ENCODE measurements around the gene FFAR1. TPM values are rescaled to one million over a fixed set of nuclear protein-coding genes. Genes with fewer than 3 reads are reported as not detected.
"Not testable (repeated sequence)": the region's sequence is repeated elsewhere in the genome, so short reads cannot be mapped to it uniquely, and the experiment has no call there.

The FFAR1 gene
- total and polyA plus RNA-seq, 2 donors = 0.05 TPM

DNA sequence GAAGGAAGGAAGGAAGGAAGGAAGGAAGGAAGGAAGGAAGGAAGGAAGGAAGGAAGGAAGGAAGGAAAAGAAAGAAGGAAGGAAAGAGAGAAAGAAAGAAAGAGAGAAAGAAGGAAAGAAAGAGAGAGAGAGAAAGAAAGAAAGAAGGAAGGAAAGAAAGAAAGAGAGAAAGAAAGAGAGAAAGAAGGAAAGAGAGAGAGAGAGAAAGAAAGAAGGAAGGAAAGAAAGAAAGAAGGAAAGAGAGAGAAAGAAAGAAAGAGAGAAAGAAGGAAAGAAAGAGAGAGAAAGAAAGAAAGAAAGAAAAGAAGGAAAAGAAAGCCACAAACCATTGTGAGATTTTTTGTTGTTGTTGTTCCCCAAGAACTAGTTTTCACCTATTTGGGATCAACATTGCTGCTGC is 26.3 kb downstream of the FFAR1 start:
- not testable (repeated sequence) for H3K4me3 ChIP-seq (ENCODE audit: low read length in 2 of 2); H3K27me3 ChIP-seq (ENCODE audit: control insufficient read depth in 2 of 2, insufficient read depth in 1 of 2, low read length in 1 of 2); H3K4me1 ChIP-seq (ENCODE audit: control insufficient read depth in 2 of 2, insufficient read depth in 2 of 2, low read length in 2 of 2); DNase-seq (ENCODE audit: low read depth in 6 of 9, low spot score in 9 of 9); H3K36me3 ChIP-seq (ENCODE audit: control insufficient read depth in 2 of 2, insufficient read depth in 2 of 2, low read length in 1 of 2); H3K27ac ChIP-seq (ENCODE audit: low read depth in 1 of 2, low read length in 1 of 2); H3K9me3 ChIP-seq (ENCODE audit: control insufficient read depth in 2 of 2, insufficient read depth in 1 of 2, low read length in 1 of 2)

DNA sequence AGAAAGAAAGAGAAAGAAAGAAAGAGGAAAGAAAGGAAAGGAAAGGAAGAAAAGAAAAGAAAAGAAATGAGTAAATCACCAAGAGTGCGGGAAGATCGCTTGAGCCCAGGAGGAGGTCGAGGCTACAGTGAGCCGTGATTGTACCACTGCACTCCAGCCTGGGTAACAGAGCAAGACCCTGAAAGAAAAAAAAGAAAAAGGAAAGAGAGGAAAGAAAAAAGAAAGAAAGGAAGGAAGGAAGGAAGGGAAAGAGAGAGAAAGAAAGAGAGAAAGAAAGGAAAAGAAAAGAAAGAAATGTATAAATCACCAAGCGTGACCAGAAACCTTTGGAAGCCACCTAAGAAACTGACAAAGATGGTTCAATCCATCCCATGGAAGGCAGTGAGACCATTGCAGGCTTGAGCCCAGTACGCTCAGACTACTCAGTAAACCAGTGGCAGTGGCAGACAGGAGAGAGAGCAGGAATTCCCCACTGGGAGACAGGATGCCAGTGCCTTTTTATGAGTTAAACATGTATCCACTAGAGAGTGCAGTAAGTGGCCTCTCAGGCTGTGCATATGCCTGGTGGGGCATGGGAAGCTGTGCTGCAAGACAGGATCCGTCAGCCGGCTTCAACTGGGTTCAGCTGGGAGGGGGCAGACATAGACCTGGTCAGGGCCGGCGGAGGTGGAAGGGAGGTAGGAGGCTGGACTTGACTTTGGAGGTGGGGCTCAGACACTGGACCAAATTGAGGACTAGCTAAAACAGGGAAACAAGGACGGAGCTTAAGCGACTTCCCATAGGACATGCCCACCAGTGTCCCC is 28.0 kb downstream of the FFAR1 start:
- 90% methylated on average over 12 of the region's 12 CpGs for WGBS
- Histone ChIP-seq H3K27me3 (ENCODE audit: control insufficient read depth in 2 of 2, insufficient read depth in 1 of 2, low read length in 1 of 2) (no peaks in the 10 kb centered on the region), H3K9me3 (ENCODE audit: control insufficient read depth in 2 of 2, insufficient read depth in 1 of 2, low read length in 1 of 2) (no peaks in the 10 kb centered on the region), H3K4me1 (ENCODE audit: control insufficient read depth in 2 of 2, insufficient read depth in 2 of 2, low read length in 2 of 2) (no peaks in the 10 kb centered on the region), H3K36me3 (ENCODE audit: control insufficient read depth in 2 of 2, insufficient read depth in 2 of 2, low read length in 1 of 2) (no peaks in the 10 kb centered on the region), H3K4me3 (ENCODE audit: low read length in 2 of 2) (no peak overlapping the region), H3K27ac (ENCODE audit: low read depth in 1 of 2, low read length in 1 of 2) (no peak overlapping the region)
- no peak for DNase-seq (ENCODE audit: low read depth in 6 of 9, low spot score in 9 of 9)

DNA sequence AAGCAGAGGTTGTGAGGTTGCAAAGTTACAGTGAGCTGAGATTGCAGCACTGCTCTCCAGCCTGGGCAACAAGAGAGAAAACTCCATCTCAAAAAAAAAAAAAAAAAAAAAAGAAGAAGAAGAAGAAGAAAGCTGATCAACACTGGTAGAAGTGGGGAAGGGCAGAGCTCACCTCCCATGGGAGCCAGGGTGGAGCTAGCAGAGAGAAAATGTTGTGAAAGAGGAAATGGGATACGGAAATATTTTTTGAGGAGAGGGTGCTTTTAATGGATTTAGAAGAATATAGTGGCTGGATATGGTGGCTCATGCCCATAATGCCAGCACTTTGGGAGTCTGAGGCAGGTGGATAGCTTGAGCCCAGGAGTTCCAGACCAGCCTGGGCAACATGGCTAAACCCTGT is 30.0 kb downstream of the FFAR1 start:
- H3K27ac ChIP-seq (ENCODE audit: low read depth in 1 of 2, low read length in 1 of 2) = no peak overlapping the region
- no peaks in the 10 kb centered on the region for H3K4me1 ChIP-seq (ENCODE audit: control insufficient read depth in 2 of 2, insufficient read depth in 2 of 2, low read length in 2 of 2)
- WGBS = 84% methylated on average over 1 of the region's 1 CpG
- no peak overlapping the region for H3K4me3 ChIP-seq (ENCODE audit: low read length in 2 of 2)
- no peak for DNase-seq (ENCODE audit: low read depth in 6 of 9, low spot score in 9 of 9)
- no peaks in the 10 kb centered on the region for H3K36me3 ChIP-seq (ENCODE audit: control insufficient read depth in 2 of 2, insufficient read depth in 2 of 2, low read length in 1 of 2)
- no peaks in the 10 kb centered on the region for H3K9me3 ChIP-seq (ENCODE audit: control insufficient read depth in 2 of 2, insufficient read depth in 1 of 2, low read length in 1 of 2)
- no peaks in the 10 kb centered on the region for H3K27me3 ChIP-seq (ENCODE audit: control insufficient read depth in 2 of 2, insufficient read depth in 1 of 2, low read length in 1 of 2)

DNA sequence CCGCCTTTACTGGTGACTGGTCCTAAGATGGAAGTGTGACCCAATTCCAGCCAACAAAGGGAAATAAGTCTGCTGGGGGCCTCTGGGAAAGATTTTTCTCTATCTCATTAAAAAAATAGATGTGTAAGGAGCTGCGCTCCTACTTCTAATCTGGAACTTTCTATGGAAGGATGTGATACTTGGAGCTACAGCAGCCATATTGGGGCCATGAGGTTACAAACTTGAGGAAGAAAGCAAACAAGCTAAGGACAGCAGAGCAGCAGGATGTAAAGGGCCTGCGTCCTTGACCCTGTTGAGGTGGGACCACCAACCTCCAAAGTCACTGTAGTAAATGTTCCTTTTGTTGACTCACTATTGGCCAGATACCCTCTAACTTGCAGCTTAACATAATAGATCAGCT is 30.7 kb downstream of the FFAR1 start:
- H3K27me3 ChIP-seq (ENCODE audit: control insufficient read depth in 2 of 2, insufficient read depth in 1 of 2, low read length in 1 of 2) = no peaks in the 10 kb centered on the region
- H3K36me3 ChIP-seq (ENCODE audit: control insufficient read depth in 2 of 2, insufficient read depth in 2 of 2, low read length in 1 of 2) = no peaks in the 10 kb centered on the region
- 98% methylated on average over 3 of the region's 3 CpGs for WGBS
- no peak overlapping the region for H3K27ac ChIP-seq (ENCODE audit: low read depth in 1 of 2, low read length in 1 of 2)
- no peaks in the 10 kb centered on the region for H3K4me1 ChIP-seq (ENCODE audit: control insufficient read depth in 2 of 2, insufficient read depth in 2 of 2, low read length in 2 of 2)
- no peaks in the 10 kb centered on the region for H3K9me3 ChIP-seq (ENCODE audit: control insufficient read depth in 2 of 2, insufficient read depth in 1 of 2, low read length in 1 of 2)
- H3K4me3 ChIP-seq (ENCODE audit: low read length in 2 of 2) = no peak overlapping the region
- no peak for DNase-seq (ENCODE audit: low read depth in 6 of 9, low spot score in 9 of 9)

DNA sequence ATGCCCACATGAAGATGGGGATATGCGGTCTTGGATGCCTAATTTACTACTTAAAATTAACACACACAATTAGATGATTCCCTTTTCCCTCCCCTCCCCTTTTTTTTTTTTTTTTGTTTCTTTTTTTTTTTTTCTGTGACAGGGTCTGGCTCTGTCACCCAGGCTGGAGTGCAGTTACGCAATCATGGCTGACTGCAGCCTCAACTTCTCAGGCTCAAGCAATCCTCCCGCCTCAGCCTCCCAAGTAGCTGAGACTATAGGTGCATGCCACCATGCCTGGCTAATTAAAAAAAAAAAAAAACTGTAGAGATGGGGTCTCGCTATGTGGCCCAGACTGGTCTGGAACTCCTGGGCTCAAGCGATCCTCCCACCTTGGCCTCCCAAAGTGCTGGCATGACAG is 31.8 kb downstream of the FFAR1 start:
- not testable (repeated sequence) for DNase-seq (ENCODE audit: low read depth in 6 of 9, low spot score in 9 of 9)
- WGBS = 95% methylated on average over 5 of the region's 5 CpGs

DNA sequence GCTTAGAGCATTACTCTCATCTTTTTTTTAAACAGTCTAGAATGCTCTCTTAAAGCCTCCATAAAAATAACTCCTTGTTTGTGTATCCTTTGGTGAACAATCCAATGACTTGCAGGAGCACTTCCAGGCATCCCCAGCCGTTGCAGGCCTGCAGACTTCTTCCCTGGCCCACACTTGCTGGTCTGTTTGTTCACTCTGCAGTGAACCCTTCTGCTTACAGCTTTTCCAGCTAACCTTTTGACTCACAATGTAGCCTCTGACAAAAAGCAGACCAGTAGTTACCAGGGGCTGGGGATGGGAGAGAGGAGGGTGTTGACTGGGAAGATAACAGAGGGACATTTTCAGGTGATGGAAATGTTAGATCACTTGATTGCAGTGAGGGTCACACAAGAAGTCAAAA is 32.3 kb downstream of the FFAR1 start:
- no peaks in the 10 kb centered on the region for H3K9me3 ChIP-seq (ENCODE audit: control insufficient read depth in 2 of 2, insufficient read depth in 1 of 2, low read length in 1 of 2)
- no peaks in the 10 kb centered on the region for H3K4me1 ChIP-seq (ENCODE audit: control insufficient read depth in 2 of 2, insufficient read depth in 2 of 2, low read length in 2 of 2)
- no peak for DNase-seq (ENCODE audit: low read depth in 6 of 9, low spot score in 9 of 9)
- H3K27me3 ChIP-seq (ENCODE audit: control insufficient read depth in 2 of 2, insufficient read depth in 1 of 2, low read length in 1 of 2) = no peaks in the 10 kb centered on the region
- no peak overlapping the region for H3K4me3 ChIP-seq (ENCODE audit: low read length in 2 of 2)
- no peaks in the 10 kb centered on the region for H3K36me3 ChIP-seq (ENCODE audit: control insufficient read depth in 2 of 2, insufficient read depth in 2 of 2, low read length in 1 of 2)
- 71% methylated on average over 1 of the region's 1 CpG for WGBS
- no peak overlapping the region for H3K27ac ChIP-seq (ENCODE audit: low read depth in 1 of 2, low read length in 1 of 2)

More for the DNA sequence above, 31.8 kb downstream of the FFAR1 start:
- not testable (repeated sequence) for H3K4me1 ChIP-seq (ENCODE audit: control insufficient read depth in 2 of 2, insufficient read depth in 2 of 2, low read length in 2 of 2); H3K4me3 ChIP-seq (ENCODE audit: low read length in 2 of 2); H3K27me3 ChIP-seq (ENCODE audit: control insufficient read depth in 2 of 2, insufficient read depth in 1 of 2, low read length in 1 of 2); H3K27ac ChIP-seq (ENCODE audit: low read depth in 1 of 2, low read length in 1 of 2); H3K9me3 ChIP-seq (ENCODE audit: control insufficient read depth in 2 of 2, insufficient read depth in 1 of 2, low read length in 1 of 2); H3K36me3 ChIP-seq (ENCODE audit: control insufficient read depth in 2 of 2, insufficient read depth in 2 of 2, low read length in 1 of 2)

DNA sequence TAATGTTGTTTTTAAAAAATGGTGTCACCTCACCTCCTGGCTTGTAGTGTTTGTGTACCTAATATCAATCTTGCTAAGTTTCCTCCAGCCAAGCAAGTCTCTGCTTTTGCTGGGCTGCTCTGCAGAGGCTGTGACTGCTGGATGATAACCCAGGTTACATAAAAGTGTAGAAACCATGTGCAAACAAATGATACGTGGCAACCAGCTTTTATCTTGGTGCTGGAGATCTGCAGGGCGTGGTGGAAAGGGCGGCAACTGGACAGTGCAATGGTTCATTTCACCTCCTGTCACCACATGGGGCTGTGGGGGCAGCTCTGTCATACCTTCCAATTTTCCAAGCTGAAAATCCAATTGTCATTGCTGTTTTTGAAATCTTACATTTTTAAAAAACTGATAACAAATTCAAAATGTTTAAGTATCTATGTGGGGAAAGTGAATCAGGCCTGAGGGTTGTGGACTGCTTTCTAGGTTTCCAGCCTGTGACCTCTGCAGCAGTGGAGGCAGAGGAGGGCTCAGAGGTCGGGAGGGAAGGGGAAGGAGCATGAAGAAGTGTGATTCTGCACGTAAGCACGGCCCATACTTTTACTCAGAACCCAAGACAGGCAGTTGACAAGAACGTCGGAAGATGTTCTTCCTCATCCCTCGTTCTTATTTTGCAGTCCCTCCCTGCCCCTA is 32.9 kb downstream of the FFAR1 start:
- H3K27me3 ChIP-seq (ENCODE audit: control insufficient read depth in 2 of 2, insufficient read depth in 1 of 2, low read length in 1 of 2) = no peaks in the 10 kb centered on the region
- WGBS = 81% methylated on average over 9 of the region's 9 CpGs

DNA sequence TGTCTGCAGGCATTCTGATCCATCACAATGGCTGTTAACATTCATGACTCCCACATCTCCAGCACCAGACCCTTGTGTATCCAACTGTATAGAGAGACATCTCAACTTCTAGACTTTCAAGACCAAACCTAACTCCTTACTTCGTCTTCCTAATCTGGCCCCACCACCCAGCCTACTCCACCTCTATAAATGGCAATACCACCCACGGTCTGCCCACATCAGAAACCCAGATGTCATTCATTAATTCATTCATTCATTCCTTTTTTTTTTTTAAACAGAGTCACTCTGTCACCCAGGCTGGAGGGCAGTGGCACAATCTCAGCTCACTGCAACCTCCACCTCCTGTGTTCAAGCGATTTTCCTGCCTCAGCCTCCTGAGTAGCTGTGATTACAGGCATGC is 33.6 kb downstream of the FFAR1 start:
- Histone ChIP-seq H3K4me1 (ENCODE audit: control insufficient read depth in 2 of 2, insufficient read depth in 2 of 2, low read length in 2 of 2) (no peaks in the 10 kb centered on the region), H3K27me3 (ENCODE audit: control insufficient read depth in 2 of 2, insufficient read depth in 1 of 2, low read length in 1 of 2) (no peaks in the 10 kb centered on the region), H3K9me3 (ENCODE audit: control insufficient read depth in 2 of 2, insufficient read depth in 1 of 2, low read length in 1 of 2) (peaks cover 0 to 2% of the 10 kb centered on the region in 2 donors), H3K4me3 (ENCODE audit: low read length in 2 of 2) (no peak overlapping the region), H3K27ac (ENCODE audit: low read depth in 1 of 2, low read length in 1 of 2) (no peak overlapping the region), H3K36me3 (ENCODE audit: control insufficient read depth in 2 of 2, insufficient read depth in 2 of 2, low read length in 1 of 2) (no peaks in the 10 kb centered on the region)
- no peak for DNase-seq (ENCODE audit: low read depth in 6 of 9, low spot score in 9 of 9)
- WGBS = 54% methylated on average over 3 of the region's 3 CpGs

More for the DNA sequence above, 32.9 kb downstream of the FFAR1 start:
- Histone ChIP-seq H3K4me3 (ENCODE audit: low read length in 2 of 2) (no peak overlapping the region), H3K27ac (ENCODE audit: low read depth in 1 of 2, low read length in 1 of 2) (no peak overlapping the region), H3K36me3 (ENCODE audit: control insufficient read depth in 2 of 2, insufficient read depth in 2 of 2, low read length in 1 of 2) (no peaks in the 10 kb centered on the region), H3K4me1 (ENCODE audit: control insufficient read depth in 2 of 2, insufficient read depth in 2 of 2, low read length in 2 of 2) (no peaks in the 10 kb centered on the region), H3K9me3 (ENCODE audit: control insufficient read depth in 2 of 2, insufficient read depth in 1 of 2, low read length in 1 of 2) (no peaks in the 10 kb centered on the region)
- no peak for DNase-seq (ENCODE audit: low read depth in 6 of 9, low spot score in 9 of 9)

DNA sequence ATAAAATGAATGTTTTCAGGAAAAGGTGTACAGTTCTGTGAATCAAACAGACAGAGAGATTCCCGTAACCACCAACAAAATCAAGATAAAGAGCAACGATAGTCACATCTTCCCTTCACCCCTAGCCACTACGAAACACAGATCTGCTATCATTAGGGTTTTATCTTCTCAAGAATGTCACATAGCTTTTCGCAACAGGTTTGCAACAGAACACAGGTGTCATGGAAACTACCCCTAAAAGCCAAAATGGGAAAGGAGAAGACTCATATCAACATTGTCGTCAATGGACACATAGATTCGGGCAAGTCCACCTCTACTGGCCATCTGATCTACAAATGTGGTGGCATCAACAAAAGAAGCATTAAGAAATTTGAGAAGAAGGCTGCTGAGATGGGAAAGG is 34.2 kb downstream of the FFAR1 start:
- H3K36me3 ChIP-seq (ENCODE audit: control insufficient read depth in 2 of 2, insufficient read depth in 2 of 2, low read length in 1 of 2) = no peaks in the 10 kb centered on the region
- no peaks in the 10 kb centered on the region for H3K27me3 ChIP-seq (ENCODE audit: control insufficient read depth in 2 of 2, insufficient read depth in 1 of 2, low read length in 1 of 2)
- peaks cover 0 to 2% of the 10 kb centered on the region in 2 donors for H3K9me3 ChIP-seq (ENCODE audit: control insufficient read depth in 2 of 2, insufficient read depth in 1 of 2, low read length in 1 of 2)
- no peak overlapping the region for H3K4me3 ChIP-seq (ENCODE audit: low read length in 2 of 2)
- no peak overlapping the region for H3K27ac ChIP-seq (ENCODE audit: low read depth in 1 of 2, low read length in 1 of 2)
- WGBS = 96% methylated on average over 6 of the region's 6 CpGs
- H3K4me1 ChIP-seq (ENCODE audit: control insufficient read depth in 2 of 2, insufficient read depth in 2 of 2, low read length in 2 of 2) = no peaks in the 10 kb centered on the region
- DNase-seq (ENCODE audit: low read depth in 6 of 9, low spot score in 9 of 9) = no peak

All from thymus (tissue), 11 donors.